T-helper 2 cell treated with Interferon-gamma antibody and Interleukin-4, amounts not matched to agents 5 μg/mL and 100 μg/mL, for 36 hours (primary cell): ENCODE measurements around the gene TOR1A.

ENCODE experiments used
- DNase-seq: peaks from one replicate; pipeline ENCODE4 v3.0.0; 2021; ENCODE audit warnings: low spot score
- H3K27ac Mint-ChIP-seq: one replicate; pipeline ENCODE4 v1.8.0; 2021; ENCODE audit warnings: mild to moderate bottlenecking, mixed read lengths
- H3K27me3 Mint-ChIP-seq: one replicate; pipeline ENCODE4 v1.8.0; 2021; ENCODE audit warnings: low read depth, mixed read lengths
- H3K36me3 Mint-ChIP-seq: one replicate; pipeline ENCODE4 v1.8.0; 2021; ENCODE audit warnings: low read depth, mixed read lengths
- H3K4me1 Mint-ChIP-seq: one replicate; pipeline ENCODE4 v1.8.0; 2021; ENCODE audit warnings: low read depth, mixed read lengths
- H3K4me3 Mint-ChIP-seq: one replicate; pipeline ENCODE4 v1.8.0; 2022; ENCODE audit warnings: mild to moderate bottlenecking, moderate library complexity, mixed read lengths
- H3K9me3 Mint-ChIP-seq: one replicate; pipeline ENCODE4 v1.8.0; 2021; ENCODE audit warnings: mixed read lengths

TOR1A gene

DNA sequence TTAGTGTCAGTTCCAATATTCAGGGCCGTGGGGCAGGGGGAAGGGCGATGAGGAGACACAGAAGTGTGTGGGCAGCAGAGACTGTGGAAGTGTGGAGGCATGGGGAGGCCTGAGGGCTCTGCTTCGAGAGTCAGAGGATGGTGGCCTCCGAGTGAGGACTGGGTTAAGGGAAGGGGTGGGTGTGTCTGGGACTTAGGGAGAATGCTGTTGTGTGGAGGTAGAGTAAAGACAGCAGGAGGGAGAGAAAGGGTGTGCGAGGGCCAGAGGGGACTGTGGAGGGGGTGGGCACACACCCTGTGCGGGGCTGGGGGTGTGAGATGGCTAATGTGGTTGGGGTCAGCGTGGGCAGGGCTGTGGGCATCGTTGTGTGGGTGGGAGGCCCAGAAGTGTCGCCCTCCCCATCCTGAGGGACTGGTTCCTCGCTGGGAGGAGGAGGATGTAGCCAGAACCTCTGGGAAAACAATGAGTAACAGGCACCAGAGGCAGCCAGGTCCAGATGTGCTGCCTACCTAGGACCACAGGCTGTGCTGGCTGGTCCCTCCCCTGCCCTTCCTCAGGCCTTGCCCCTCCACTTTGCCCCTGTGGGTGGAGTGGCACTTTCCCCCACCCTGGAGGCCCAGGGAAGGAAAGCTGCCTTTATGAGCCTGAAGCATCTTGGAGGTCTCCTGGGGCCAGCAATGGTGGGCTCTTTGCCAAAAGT lies 15.5 kb upstream of the TOR1A start:
- Mint-ChIP-seq H3K9me3 (no peaks in the 10 kb centered on the region), H3K27ac (peak overlapping the region; percentile 84), H3K27me3 (no peaks in the 10 kb centered on the region), H3K4me3 (peak overlapping the region; percentile 69), H3K4me1 (peaks cover 37% of the 10 kb centered on the region), H3K36me3 (peaks cover 23% of the 10 kb centered on the region)
- no peak for DNase-seq

GRCh38 chr9:129838707-129839259 lies 14.8 kb upstream of the TOR1A start:
- Mint-ChIP-seq H3K27me3 (no peaks in the 10 kb centered on the region), H3K9me3 (no peaks in the 10 kb centered on the region), H3K27ac (peak overlapping the region; percentile 84), H3K4me3 (peak overlapping the region; percentile 69), H3K4me1 (peaks cover 42% of the 10 kb centered on the region), H3K36me3 (peaks cover 28% of the 10 kb centered on the region)
- peak; percentile 71 for DNase-seq

DNA sequence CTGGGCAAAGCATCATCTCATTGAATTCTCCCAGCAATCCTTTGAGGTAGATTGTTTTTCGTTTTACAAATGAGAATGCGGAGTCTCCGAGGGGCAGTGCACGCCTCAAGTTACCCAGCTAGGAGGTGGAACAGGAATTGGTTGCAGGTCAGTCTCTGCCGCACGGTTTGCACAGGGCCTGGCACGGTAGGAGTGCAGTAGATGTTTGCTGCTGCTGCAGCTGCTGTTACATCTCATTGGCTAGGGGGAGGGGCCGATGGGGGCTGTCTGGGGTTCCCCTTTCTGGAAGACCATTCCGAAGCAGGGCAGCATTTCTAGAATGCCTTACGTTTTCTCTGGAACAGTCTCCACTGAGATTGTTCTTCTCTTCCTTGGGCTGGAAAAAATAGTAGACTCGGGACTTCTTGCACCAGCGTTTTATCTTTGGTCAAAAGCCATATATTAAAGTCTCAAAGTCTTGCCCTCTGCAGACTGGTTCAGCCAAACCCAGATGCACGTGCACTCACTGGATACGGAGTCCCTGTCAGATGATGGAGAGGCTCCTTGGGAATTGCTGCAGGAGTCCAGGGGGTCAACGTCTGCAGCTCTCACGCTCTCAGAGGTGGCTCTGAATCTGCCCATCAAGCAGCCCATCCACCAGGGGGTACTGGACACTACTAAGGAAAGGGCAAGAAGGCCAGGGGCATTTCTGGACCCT lies 12.5 kb upstream of the TOR1A start:
- H3K27me3 Mint-ChIP-seq = no peaks in the 10 kb centered on the region
- no peak for DNase-seq
- no peaks in the 10 kb centered on the region for H3K9me3 Mint-ChIP-seq
- H3K27ac Mint-ChIP-seq = peak overlapping the region; percentile 93
- peaks cover 47% of the 10 kb centered on the region for H3K4me1 Mint-ChIP-seq
- peak overlapping the region; percentile 92 for H3K4me3 Mint-ChIP-seq
- peaks cover 38% of the 10 kb centered on the region for H3K36me3 Mint-ChIP-seq

DNA sequence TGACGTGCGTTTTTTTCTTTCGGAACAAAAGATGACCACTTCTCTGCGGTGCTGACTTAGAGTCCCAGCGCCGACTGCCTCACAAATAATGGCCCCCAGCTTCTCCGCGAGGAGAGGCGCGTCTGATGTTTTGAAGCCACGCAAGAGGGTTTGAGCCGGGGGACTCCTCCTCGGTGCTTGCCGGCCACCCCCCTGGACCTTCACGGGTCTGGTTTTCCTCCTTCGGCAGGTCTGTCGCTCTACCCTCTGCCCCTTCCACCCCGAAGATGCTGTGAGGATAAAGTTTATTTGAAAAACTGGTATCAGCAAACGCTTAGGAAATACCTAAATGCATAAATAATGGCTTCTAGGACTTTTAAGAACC lies 11.9 kb upstream of the TOR1A start:
- DNase-seq = no peak
- Mint-ChIP-seq H3K27me3 (no peaks in the 10 kb centered on the region), H3K27ac (peak overlapping the region; percentile 93), H3K4me1 (peaks cover 42% of the 10 kb centered on the region), H3K9me3 (no peaks in the 10 kb centered on the region), H3K4me3 (peak overlapping the region; percentile 92), H3K36me3 (peaks cover 38% of the 10 kb centered on the region)

- Mint-ChIP-seq H3K27me3 (no peaks in the 10 kb centered on the region), H3K27ac (peak within 1 kb of the TSS; percentile 98), H3K4me1 (peaks cover 41% of the 10 kb centered on the region), H3K4me3 (peak within 1 kb of the TSS; percentile 94), H3K9me3 (no peaks in the 10 kb centered on the region), H3K36me3 (peaks cover 40% of the 10 kb centered on the region)
- peak; percentile 97 for DNase-seq
These were observed 11.4 kb upstream of the TOR1A start, which contains the start of the genes C9orf78 and USP20 for GRCh38 chr9:129835128-129835859. C9orf78 (minus strand) TSS chr9:129835275; CDS start chr9:129835221, 54 bp downstream. USP20 (plus strand) TSS chr9:129835458; CDS start chr9:129852556, 17,098 bp downstream.

GRCh38 chr9:129834489-129835127 lies 10.7 kb upstream of the TOR1A start:
- peaks cover 37% of the 10 kb centered on the region for H3K4me1 Mint-ChIP-seq
- peak overlapping the region; percentile 98 for H3K27ac Mint-ChIP-seq
- DNase-seq = no peak
- no peaks in the 10 kb centered on the region for H3K9me3 Mint-ChIP-seq
- H3K27me3 Mint-ChIP-seq = no peaks in the 10 kb centered on the region
- peak overlapping the region; percentile 94 for H3K4me3 Mint-ChIP-seq
- H3K36me3 Mint-ChIP-seq = peaks cover 44% of the 10 kb centered on the region

DNA sequence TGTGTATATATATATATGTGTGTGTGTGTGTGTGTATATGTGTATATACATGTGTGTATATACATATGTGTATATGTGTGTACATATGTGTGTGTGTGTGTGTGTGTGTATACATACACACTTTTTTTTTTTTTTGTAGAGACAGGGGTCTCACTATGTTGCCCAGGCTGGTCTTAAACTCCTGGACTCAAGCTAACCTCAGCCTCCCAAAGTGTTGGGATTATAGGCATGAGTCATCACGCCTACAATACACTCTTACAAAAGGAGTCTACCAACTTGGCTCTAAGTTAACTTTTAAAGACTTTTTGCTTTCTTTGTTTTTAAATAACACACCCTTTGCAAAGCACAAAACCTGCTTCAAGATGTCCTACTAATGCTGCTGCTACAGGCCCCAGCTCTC lies 9.0 kb upstream of the TOR1A start:
- DNase-seq = no peak
- H3K27me3 Mint-ChIP-seq = no peaks in the 10 kb centered on the region
- H3K27ac Mint-ChIP-seq = no peak overlapping the region
- H3K36me3 Mint-ChIP-seq = peaks cover 56% of the 10 kb centered on the region
- H3K9me3 Mint-ChIP-seq = no peaks in the 10 kb centered on the region
- peak overlapping the region; percentile 94 for H3K4me3 Mint-ChIP-seq
- H3K4me1 Mint-ChIP-seq = peaks cover 26% of the 10 kb centered on the region

GRCh38 chr9:129828969-129829368 lies 5.0 kb upstream of the TOR1A start:
- DNase-seq = no peak
- H3K9me3 Mint-ChIP-seq = no peaks in the 10 kb centered on the region
- H3K27ac Mint-ChIP-seq = no peak overlapping the region
- peaks cover 45% of the 10 kb centered on the region for H3K36me3 Mint-ChIP-seq
- H3K4me1 Mint-ChIP-seq = peaks cover 7% of the 10 kb centered on the region
- H3K4me3 Mint-ChIP-seq = no peak overlapping the region
- H3K27me3 Mint-ChIP-seq = no peaks in the 10 kb centered on the region

DNA sequence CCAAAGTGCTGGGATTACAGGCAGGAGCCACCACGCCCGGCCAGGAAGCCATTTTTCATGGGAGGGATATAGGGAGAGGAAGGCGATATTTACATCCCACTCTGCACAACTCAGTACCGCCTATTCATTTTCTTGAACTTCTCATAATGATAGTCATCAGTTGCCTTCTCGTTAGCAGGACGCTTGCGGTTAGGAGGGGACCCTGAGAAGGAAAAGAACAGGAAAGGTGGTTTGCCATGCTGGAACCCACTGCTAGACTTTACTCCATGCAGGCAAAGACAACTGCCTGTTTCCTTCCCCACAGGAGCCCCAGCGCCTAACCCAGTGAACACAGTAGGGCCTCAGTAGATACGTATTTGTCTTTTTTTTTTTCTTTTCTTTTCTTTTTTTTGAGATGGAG lies 4.1 kb upstream of the TOR1A start:
- H3K27me3 Mint-ChIP-seq = no peaks in the 10 kb centered on the region
- no peak for DNase-seq
- H3K36me3 Mint-ChIP-seq = peaks cover 40% of the 10 kb centered on the region
- H3K4me1 Mint-ChIP-seq = no peaks in the 10 kb centered on the region
- H3K9me3 Mint-ChIP-seq = no peaks in the 10 kb centered on the region
- no peak overlapping the region for H3K4me3 Mint-ChIP-seq
- H3K27ac Mint-ChIP-seq = peak overlapping the region; percentile 31

- Mint-ChIP-seq H3K27me3 (no peaks in the 10 kb centered on the region), H3K9me3 (no peaks in the 10 kb centered on the region), H3K4me1 (peaks cover 8% of the 10 kb centered on the region), H3K27ac (no peak overlapping the region), H3K4me3 (no peak overlapping the region), H3K36me3 (peaks cover 47% of the 10 kb centered on the region)
- DNase-seq = no peak
These were observed 2.8 kb upstream of the TOR1A start for GRCh38 chr9:129826759-129827158.

DNA sequence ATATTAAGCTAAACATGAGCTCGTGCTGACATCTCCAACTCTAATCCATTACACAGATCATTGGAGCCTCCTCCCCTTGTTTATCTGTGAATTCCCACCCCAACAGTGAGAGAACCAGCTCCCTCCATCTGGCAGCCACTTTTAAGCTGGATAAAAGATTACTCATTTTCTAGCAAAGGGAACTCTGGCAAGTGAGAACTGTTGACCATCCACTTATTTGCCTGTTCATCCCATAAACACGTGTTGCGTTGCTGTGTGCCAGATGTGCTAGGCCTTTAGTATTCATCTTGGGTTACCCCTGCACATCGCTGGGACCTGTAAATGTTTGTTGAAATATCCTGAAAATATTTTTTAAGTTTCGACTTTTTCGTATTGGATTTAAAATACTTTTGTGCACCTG lies 2.4 kb upstream of the TOR1A start:
- no peaks in the 10 kb centered on the region for H3K9me3 Mint-ChIP-seq
- no peak for DNase-seq
- H3K27ac Mint-ChIP-seq = no peak overlapping the region
- no peaks in the 10 kb centered on the region for H3K27me3 Mint-ChIP-seq
- peaks cover 8% of the 10 kb centered on the region for H3K4me1 Mint-ChIP-seq
- no peak overlapping the region for H3K4me3 Mint-ChIP-seq
- peaks cover 43% of the 10 kb centered on the region for H3K36me3 Mint-ChIP-seq

GRCh38 chr9:129823542-129823934 lies 398 bp downstream of the TOR1A start:
- peak overlapping the region; percentile 79 for H3K27ac Mint-ChIP-seq

GRCh38 chr9:129822898-129823541 lies 916 bp downstream of the TOR1A start:
- peaks cover 14% of the 10 kb centered on the region for H3K4me1 Mint-ChIP-seq
- peak overlapping the region; percentile 90 for H3K4me3 Mint-ChIP-seq
- no peaks in the 10 kb centered on the region for H3K27me3 Mint-ChIP-seq
- peak overlapping the region; percentile 79 for H3K27ac Mint-ChIP-seq
- DNase-seq = no peak
- H3K9me3 Mint-ChIP-seq = no peaks in the 10 kb centered on the region
- H3K36me3 Mint-ChIP-seq = peaks cover 41% of the 10 kb centered on the region

More at GRCh38 chr9:129823542-129823934, 398 bp downstream of the TOR1A start:
- H3K4me1 Mint-ChIP-seq = peaks cover 12% of the 10 kb centered on the region
- DNase-seq = no peak
- peak overlapping the region; percentile 90 for H3K4me3 Mint-ChIP-seq
- H3K36me3 Mint-ChIP-seq = peaks cover 40% of the 10 kb centered on the region
- H3K9me3 Mint-ChIP-seq = no peaks in the 10 kb centered on the region
- no peaks in the 10 kb centered on the region for H3K27me3 Mint-ChIP-seq
